ENCODE results near the gene HYPK.

GRCh38 chr15:43779016-43779415 lies 21.4 kb upstream of the HYPK start:
- TF ChIP-seq REST (IDR thresholded peaks at IDR 0.05; ENCODE audit: insufficient read depth in 1 of 2, low read depth in 2 of 2, low read length in 2 of 2): no peak
- TF ChIP-seq SIN3A (IDR thresholded peaks at IDR 0.05; ENCODE audit: borderline replicate concordance, insufficient read depth, low read length): no peak
- TF ChIP-seq FOXP2 (optimal IDR thresholded peaks at IDR 0.05; ENCODE audit: borderline replicate concordance, extremely low read depth, extremely low read length, insufficient read depth): no peak
- no peak for TF ChIP-seq TAF1 (IDR thresholded peaks at IDR 0.05; ENCODE audit: borderline replicate concordance, insufficient read depth, low read length)
- TF ChIP-seq POLR2AphosphoS5 (IDR thresholded peaks at IDR 0.05; ENCODE audit: low read depth, low read length): no peak

All from PFSK-1 (cell line).